Measurements from ENCODE around the gene BCL7B. TPM values are rescaled to one million over a fixed set of nuclear protein-coding genes. Genes with fewer than 3 reads are reported as not detected.

BCL7B gene
- total and polyA plus RNA-seq, 2 of the 13 experiments (the other 11 are each of a cell fraction or from before 2014, with no cell fraction given): 24.3 to 38.2 TPM

DNA sequence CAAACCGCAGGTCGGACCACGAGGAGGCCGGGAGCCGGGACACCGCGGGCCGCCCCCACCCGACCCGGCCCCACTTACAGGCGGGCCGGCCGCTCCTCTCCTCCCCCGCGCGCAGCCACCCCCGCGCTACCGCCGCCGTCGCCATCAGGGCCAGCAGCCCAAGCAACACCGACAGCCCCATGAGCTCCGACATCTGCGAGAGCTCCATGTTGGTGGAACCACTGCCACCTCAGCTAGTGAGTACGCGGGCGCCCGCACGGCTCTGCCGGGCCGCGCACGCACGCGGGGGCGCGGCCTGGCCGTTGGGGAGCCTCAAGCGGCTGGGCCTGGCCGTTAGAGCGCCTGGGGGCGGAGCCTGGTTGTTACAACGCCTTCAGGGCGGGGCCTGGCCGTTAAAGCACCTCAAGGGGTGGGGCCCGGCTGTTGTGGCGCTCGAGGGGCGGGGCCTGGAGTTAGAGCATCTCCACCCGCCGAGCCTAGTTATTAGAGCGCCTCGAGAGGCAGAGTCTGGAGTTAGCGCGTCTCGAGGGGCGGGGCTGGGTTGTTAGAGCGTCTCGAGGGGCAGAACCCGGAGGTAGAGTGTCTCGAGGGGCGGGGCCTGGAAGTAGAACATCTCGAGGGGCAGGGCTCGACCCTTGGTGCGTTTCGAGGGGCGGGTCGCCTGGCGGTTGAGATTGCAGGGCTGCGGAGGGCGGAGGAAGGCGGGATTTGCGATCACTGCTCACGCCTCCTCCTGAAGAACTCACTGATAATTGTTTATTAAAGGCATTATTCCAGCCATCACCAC lies 21.0 kb upstream of the BCL7B start, which contains the start of gene TBL2 (continued):
- no peak for TF ChIP-seq ARID5B (CRISPR knock-in tag; IDR thresholded peaks at IDR 0.05)
- TF ChIP-seq ZNF644 (CRISPR knock-in tag; IDR thresholded peaks at IDR 0.05; ENCODE audit: low read depth): no peak
- no peak for TF ChIP-seq RXRA (CRISPR knock-in tag; IDR thresholded peaks at IDR 0.05)
- TF ChIP-seq NFKBIZ (CRISPR knock-in tag; IDR thresholded peaks at IDR 0.05): no peak
- no peak for TF ChIP-seq HINFP (CRISPR knock-in tag; IDR thresholded peaks at IDR 0.05; ENCODE audit: low read depth)
- TF ChIP-seq SRSF9 (IDR thresholded peaks at IDR 0.05; ENCODE audit: borderline replicate concordance, insufficient read depth, low read depth, low read length, poor library complexity, severe bottlenecking): no peak
- TF ChIP-seq ZNF337 (CRISPR knock-in tag; IDR thresholded peaks at IDR 0.05; ENCODE audit: borderline replicate concordance, low read depth): no peak
- peak; percentile 64; the same call in 1 of the 2 replicates for TF ChIP-seq ZBTB38 (CRISPR knock-in tag; IDR thresholded peaks at IDR 0.05)
- TF ChIP-seq, protein P1, sequence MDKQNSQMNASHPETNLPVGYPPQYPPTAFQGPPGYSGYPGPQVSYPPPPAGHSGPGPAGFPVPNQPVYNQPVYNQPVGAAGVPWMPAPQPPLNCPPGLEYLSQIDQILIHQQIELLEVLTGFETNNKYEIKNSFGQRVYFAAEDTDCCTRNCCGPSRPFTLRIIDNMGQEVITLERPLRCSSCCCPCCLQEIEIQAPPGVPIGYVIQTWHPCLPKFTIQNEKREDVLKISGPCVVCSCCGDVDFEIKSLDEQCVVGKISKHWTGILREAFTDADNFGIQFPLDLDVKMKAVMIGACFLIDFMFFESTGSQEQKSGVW (CRISPR knock-in tag; IDR thresholded peaks at IDR 0.05; ENCODE audit: borderline replicate concordance): no peak
- TF ChIP-seq KLF13 (CRISPR knock-in tag; IDR thresholded peaks at IDR 0.05): no peak
- peak; percentile 46 for TF ChIP-seq ZNF431 (CRISPR knock-in tag; IDR thresholded peaks at IDR 0.05; ENCODE audit: borderline replicate concordance, low read depth)
- TF ChIP-seq RFXAP (CRISPR knock-in tag; IDR thresholded peaks at IDR 0.05; ENCODE audit: borderline replicate concordance): no peak
- no peak for TF ChIP-seq ZNF3 (CRISPR knock-in tag; IDR thresholded peaks at IDR 0.05)
- TF ChIP-seq STAG1 (CRISPR knock-in tag; IDR thresholded peaks at IDR 0.05): peak; percentile 1; the same call in 1 of the 2 replicates
- no peak for TF ChIP-seq NFE2L1 (CRISPR knock-in tag; IDR thresholded peaks at IDR 0.05; ENCODE audit: borderline replicate concordance)
- no peak for TF ChIP-seq ZSCAN29 (CRISPR knock-in tag; conservative IDR thresholded peaks at IDR 0.05)
- no peak for TF ChIP-seq ETS1 (CRISPR knock-in tag; IDR thresholded peaks at IDR 0.05)
- TF ChIP-seq ZFAT (CRISPR knock-in tag; conservative IDR thresholded peaks at IDR 0.05): no peak
- peak; percentile 38 for TF ChIP-seq KDM2A (CRISPR knock-in tag; IDR thresholded peaks at IDR 0.05; ENCODE audit: borderline replicate concordance, low read depth)
- peak; percentile 62; the same call in 1 of the 2 replicates for TF ChIP-seq SRY (CRISPR knock-in tag; IDR thresholded peaks at IDR 0.05)
